GM10248 (cell line): ENCODE measurements around the gene MAPT.
A peak's percentile ranks its signal among the peaks of the same experiment; 100 is the strongest.
"Not testable (repeated sequence)": the region's sequence is repeated elsewhere in the genome, so short reads cannot be mapped to it uniquely, and the experiment has no call there.

Experiments
- CTCF ChIA-PET: fragments of 300-600 bp; sonication (Branson Sonifier 250); formaldehyde crosslinking; extraction: SDS; loops from one replicate; lab custom pipeline; 2021; ENCODE audit warnings: antibody characterized with exemption; lab: Yijun Ruan, JAX
- POLR2A ChIA-PET: fragments of 350-650 bp; sonication (Branson Sonifier 250); formaldehyde crosslinking; extraction: SDS; loops from one replicate; lab custom pipeline; 2020; ENCODE audit warnings: antibody characterized with exemption; lab: Yijun Ruan, JAX
- DNase-seq: peaks from one replicate; pipeline ENCODE4 v3.0.0; 2012; ENCODE audit errors: extremely low spot score
- CTCF ChIP-seq: IDR thresholded peaks from 2 replicates; pipeline ENCODE4 v1.5.1; 2012; ENCODE audit warnings: mild to moderate bottlenecking, low read depth; ENCODE audit errors: extremely low read depth, missing control alignments, control extremely low read depth

Gene MAPT

GRCh38 chr17:46001390-46002310 is 107.3 kb downstream of the MAPT start:
- TF ChIP-seq CTCF: no peak
- CTCF ChIA-PET: interaction anchor here (0.9 to 5.5 kb wide), 16 partner anchors 8 to 285 kb away, joined by 3 to 47 read pairs (median 10); partner anchors contain the start of gene KANSL1
- no peak for DNase-seq
- POLR2A ChIA-PET: no interaction called here

- TF ChIP-seq CTCF: peak; percentile 78
- DNase-seq: peak; percentile 84
- CTCF ChIA-PET: interaction anchor here (0.6 to 5.5 kb wide), 22 partner anchors 8 to 284 kb away, joined by 3 to 47 read pairs (median 6); partner anchors contain the start of gene KANSL1
- POLR2A ChIA-PET: no interaction called here
Observed at GRCh38 chr17:46002311-46002972, 108.1 kb downstream of the MAPT start.

DNA sequence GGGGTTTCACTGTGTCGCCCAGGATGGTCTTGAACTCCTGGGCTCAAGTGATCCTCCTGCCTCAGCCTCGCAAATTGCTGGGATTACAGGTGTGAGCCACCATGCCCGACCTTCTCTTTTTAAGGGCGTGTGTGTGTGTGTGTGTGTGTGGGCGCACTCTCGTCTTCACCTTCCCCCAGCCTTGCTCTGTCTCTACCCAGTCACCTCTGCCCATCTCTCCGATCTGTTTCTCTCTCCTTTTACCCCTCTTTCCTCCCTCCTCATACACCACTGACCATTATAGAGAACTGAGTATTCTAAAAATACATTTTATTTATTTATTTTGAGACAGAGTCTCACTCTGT is 108.6 kb downstream of the MAPT start:
- POLR2A ChIA-PET: no interaction called here
- no peak for DNase-seq
- no peak for TF ChIP-seq CTCF
- CTCF ChIA-PET: interaction anchor here (0.6 to 5.5 kb wide), 19 partner anchors 9 to 284 kb away, joined by 3 to 47 read pairs (median 6); partner anchors contain the start of gene KANSL1

GRCh38 chr17:46003907-46004748 is 109.8 kb downstream of the MAPT start:
- no peak for DNase-seq
- POLR2A ChIA-PET: no interaction called here
- TF ChIP-seq CTCF: no peak
- CTCF ChIA-PET: interaction anchor here (1.0 to 5.5 kb wide), 13 partner anchors 7 to 282 kb away, joined by 3 to 47 read pairs (median 9); partner anchors contain the start of gene KANSL1

- POLR2A ChIA-PET, CTCF ChIA-PET: not testable (repeated sequence)
Observed at GRCh38 chr17:46006082-46006481, 111.7 kb downstream of the MAPT start.

DNA sequence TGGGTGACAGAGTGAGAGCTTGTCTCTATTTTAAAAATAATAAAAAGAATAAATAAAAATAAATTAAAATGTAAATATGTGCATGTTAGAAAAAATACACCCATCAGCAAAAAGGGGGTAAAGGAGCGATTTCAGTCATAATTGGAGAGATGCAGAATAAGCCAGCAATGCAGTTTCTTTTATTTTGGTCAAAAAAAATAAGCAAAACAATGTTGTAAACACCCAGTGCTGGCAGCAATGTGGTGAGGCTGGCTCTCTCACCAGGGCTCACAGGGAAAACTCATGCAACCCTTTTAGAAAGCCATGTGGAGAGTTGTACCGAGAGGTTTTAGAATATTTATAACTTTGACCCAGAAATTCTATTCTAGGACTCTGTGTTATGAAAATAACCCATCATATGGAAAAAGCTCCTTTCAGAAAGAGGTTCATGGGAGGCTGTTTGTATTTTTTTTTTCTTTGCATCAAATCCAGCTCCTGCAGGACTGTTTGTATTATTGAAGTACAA is 113.2 kb downstream of the MAPT start:
- no peak for DNase-seq
- POLR2A ChIA-PET: no interaction called here
- TF ChIP-seq CTCF: no peak
- CTCF ChIA-PET: interaction anchor here (1.1 to 1.5 kb wide), 2 partner anchors 37 to 179 kb away, joined by 3 read pairs; no protein-coding TSS in a partner anchor

More at GRCh38 chr17:46006082-46006481, 111.7 kb downstream of the MAPT start:
- not testable (repeated sequence) for DNase-seq
